GM13976 (cell line): Measurements from ENCODE around the gene CPAMD8.

Experiments
- DNase-seq: peaks from one replicate; pipeline ENCODE4 v3.0.0; 2012; ENCODE audit warnings: low spot score
- in situ Hi-C: fragments of 300-500 bp; cut with MboI; formaldehyde crosslinking; loops from one replicate; pipeline ENCODE4 v1.12.0; 2022; ENCODE audit warnings: low sequenced_read_pairs, mixed read lengths, inconsistent platforms; ENCODE audit not compliant: unreplicated experiment
- TF ChIP-seq, protein P1 (sequence below): IDR thresholded peaks from 2 replicates; pipeline ENCODE4 v1.5.1; 2012; ENCODE audit warnings: borderline replicate concordance, mild to moderate bottlenecking; ENCODE audit not compliant: insufficient read depth; ENCODE audit errors: extremely low read depth, missing control alignments, control extremely low read depth

CPAMD8 gene

DNA sequence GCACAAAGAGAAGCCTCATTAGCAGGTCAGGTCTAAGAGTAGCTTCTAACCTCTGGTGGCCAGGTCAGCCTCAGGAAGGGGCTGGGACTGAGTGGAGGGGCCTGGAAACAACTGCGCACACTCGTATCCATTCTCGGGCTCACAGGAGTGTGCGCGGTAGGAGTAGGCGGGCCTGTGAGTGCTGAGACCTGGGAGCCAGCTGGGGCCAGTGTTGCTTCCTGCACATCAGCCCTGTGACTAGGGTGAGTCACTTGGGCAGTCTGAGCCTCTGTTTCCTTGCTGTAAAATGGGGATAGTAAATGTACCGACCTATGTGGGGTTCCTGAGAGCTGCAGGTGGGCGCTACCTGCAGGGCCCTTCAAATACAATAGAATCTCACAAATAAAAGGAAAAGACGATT is 170.5 kb downstream of the CPAMD8 start:
- no peak for DNase-seq
- TF ChIP-seq, protein P1, sequence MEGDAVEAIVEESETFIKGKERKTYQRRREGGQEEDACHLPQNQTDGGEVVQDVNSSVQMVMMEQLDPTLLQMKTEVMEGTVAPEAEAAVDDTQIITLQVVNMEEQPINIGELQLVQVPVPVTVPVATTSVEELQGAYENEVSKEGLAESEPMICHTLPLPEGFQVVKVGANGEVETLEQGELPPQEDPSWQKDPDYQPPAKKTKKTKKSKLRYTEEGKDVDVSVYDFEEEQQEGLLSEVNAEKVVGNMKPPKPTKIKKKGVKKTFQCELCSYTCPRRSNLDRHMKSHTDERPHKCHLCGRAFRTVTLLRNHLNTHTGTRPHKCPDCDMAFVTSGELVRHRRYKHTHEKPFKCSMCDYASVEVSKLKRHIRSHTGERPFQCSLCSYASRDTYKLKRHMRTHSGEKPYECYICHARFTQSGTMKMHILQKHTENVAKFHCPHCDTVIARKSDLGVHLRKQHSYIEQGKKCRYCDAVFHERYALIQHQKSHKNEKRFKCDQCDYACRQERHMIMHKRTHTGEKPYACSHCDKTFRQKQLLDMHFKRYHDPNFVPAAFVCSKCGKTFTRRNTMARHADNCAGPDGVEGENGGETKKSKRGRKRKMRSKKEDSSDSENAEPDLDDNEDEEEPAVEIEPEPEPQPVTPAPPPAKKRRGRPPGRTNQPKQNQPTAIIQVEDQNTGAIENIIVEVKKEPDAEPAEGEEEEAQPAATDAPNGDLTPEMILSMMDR = no peak
- in situ Hi-C loops = no loop called here

DNA sequence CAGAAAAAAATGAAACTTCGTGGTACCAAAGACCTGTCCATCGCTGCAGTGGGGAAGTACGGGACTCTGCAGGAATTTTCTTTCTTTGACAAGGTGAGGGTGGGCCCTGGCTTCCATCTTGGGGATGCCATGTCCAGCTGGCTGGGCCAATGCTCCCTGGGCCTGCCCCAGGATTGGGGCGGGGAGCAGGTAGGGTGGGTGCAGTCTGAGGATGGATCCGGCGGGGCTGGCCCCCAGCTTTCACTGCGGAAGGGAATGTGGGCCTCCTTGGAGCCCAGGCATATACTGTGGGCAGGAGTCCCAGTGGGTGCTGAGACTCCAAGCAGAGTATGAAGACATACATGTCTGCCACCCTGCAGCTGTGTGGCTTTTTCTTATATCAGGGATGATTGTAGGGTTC is 173.5 kb downstream of the CPAMD8 start:
- TF ChIP-seq, protein P1 = no peak
- no peak for DNase-seq
- in situ Hi-C loops = no loop called here

DNA sequence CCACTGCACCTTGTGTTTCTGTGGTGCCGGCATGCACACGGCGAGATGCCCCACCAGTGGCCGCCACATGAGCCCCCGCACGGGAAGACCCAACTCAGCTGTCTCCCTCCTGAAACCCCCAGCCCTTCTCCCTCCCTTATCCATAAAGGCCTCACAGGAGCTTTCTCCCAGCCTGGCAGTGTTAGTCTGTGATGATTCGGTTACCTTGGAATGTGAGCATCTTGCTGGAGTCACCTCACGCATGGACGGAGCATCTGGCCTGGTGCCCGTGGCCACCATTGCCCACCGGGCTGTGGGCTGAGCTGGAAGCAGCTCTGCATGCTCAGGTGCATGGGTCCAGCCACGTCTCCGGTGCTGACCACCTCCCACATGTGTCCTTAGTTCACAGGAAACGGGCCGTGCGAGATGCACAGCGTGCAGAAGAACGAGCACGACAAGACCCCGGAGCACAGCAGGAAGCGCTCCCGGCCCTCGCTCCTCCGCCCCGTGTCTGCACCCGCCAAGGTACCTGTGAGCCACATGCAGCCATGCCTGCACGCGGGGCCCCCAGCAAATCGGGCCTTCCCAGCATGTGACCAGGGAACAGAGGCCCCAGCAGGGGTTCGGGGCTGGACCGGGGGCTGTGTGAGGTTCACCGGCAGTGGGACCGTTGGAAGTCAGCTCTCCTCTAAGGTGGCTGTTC is 175.4 kb downstream of the CPAMD8 start:
- TF ChIP-seq, protein P1 = no peak
- no peak for DNase-seq
- in situ Hi-C loops = no loop called here

DNA sequence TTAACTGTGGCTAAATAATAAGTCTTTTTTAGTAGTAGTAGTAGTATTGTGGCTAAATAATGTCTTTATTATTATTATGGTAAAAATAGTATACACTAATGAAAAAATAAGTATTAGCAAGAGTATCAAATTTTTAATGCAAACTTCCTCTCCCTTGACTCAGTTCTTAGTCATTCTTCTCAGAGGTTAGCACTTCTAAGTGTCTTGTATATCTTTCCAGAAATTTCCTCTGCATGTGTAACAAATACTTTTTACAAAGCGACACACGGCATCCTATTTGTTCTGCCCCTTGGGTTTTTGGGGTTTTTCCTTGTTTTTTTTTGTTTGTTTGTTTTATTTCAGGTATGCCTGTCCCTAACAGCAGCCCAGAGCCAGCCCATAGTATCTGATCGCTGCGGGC is 176.5 kb downstream of the CPAMD8 start:
- in situ Hi-C loops = no loop called here
- TF ChIP-seq, protein P1 = no peak
- no peak for DNase-seq

DNA sequence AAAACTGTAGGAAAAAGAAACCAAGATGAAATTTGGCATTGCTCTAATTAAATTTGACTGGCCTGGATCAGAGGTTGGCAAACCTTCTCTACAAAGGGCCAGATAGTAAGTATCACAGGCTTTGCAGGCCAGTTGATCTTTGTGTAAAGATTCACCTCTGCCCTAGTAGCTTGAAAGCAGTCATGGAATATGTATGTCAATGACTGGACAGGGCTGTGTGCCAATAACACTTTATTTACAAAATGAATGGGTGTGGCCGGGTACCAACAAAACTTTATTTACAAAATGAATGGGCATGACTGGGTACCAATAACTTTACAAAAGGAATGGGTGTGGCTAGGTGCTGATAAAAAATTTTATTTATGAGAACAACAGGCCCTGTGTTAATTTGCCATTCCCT is 177.4 kb downstream of the CPAMD8 start:
- no peak for DNase-seq
- in situ Hi-C loops = no loop called here
- TF ChIP-seq, protein P1 = no peak

DNA sequence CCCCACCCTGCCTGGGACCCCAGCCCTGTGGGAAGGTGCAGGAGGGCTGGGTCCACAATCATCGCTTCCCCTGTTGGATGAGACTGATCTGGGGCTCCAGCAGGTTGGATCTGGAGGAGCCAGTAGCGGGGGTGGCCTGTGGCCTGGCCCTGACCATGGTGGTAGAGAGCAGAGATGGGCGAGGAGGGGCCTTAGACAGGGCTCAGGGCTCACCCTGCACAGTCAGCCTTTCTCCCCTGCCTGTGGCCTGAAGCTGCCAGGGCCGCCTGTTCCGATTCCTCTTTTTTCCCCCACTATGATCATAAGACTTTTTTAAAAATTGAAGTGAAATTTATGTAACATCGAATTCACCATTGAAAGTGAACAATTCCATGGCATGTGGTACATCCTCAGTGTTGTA is 179.2 kb downstream of the CPAMD8 start:
- no peak for DNase-seq
- TF ChIP-seq, protein P1 = no peak
- in situ Hi-C loops = no loop called here

DNA sequence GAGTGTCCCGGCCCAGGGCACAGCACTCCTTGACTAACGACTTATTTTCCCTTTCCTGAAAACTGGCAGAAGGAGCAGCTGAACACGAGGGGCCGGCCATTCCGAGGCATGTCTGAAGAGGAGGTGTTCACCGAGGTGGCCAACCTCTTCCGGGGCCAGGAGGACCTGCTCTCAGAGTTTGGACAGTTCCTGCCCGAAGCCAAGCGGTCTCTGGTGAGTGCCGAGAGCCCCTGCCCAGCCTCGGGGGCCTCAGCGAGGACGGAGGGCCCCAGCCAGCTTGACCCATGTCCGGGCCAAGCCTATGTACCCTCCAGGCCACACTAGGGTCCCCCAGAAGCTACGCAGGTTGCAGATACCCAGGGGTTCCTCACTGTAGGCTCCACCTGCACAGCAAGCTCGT is 179.7 kb downstream of the CPAMD8 start:
- in situ Hi-C loops = no loop called here
- TF ChIP-seq, protein P1 = no peak
- DNase-seq = no peak
